Stimulated activated naive CD8-positive, alpha-beta T cell treated with anti-CD3 and anti-CD28 coated beads, Interleukin-15, amount 100 ng/mL, for 72 hours (primary cell): ENCODE measurements around the gene CARS1.

Experiments
- ATAC-seq: fragments of 150-1000 bp; cut with Tn5 transposase; 2 replicates; pipeline ENCODE4 v1.10.0; 2021; ENCODE audit warnings: mild to moderate bottlenecking, moderate library complexity
- DNase-seq, 2 donors: peaks; one replicate each; pipeline ENCODE4 v3.0.0; 2021 to 2022
- H3K27ac Mint-ChIP-seq, 2 donors: one replicate each; pipeline ENCODE4 v1.8.0; 2022; ENCODE audit warnings: mild to moderate bottlenecking in 2 of 2, mixed read lengths in 2 of 2, moderate library complexity in 2 of 2
- H3K27me3 Mint-ChIP-seq: one replicate; pipeline ENCODE4 v1.8.0; 2022; ENCODE audit warnings: mixed read lengths
- H3K4me1 Mint-ChIP-seq: one replicate; pipeline ENCODE4 v1.8.0; 2022; ENCODE audit warnings: mild to moderate bottlenecking, mixed read lengths
- H3K4me3 Mint-ChIP-seq, 2 donors: one replicate each; pipeline ENCODE4 v1.8.0; 2022; ENCODE audit warnings: mild to moderate bottlenecking in 2 of 2, mixed read lengths in 2 of 2, moderate library complexity in 1 of 2
- H3K9me3 Mint-ChIP-seq, 2 donors: one replicate each; pipeline ENCODE4 v1.8.0; 2022; ENCODE audit warnings: mixed read lengths in 2 of 2

CARS1 gene

GRCh38 chr11:3014057-3014938, 42.9 kb downstream of the CARS1 start:
- Mint-ChIP-seq H3K27me3 (no peaks in the 10 kb centered on the region), H3K27ac (peak overlapping the region; percentile 76 to 98), H3K4me1 (peaks cover 100% of the 10 kb centered on the region), H3K9me3 (no peaks in the 10 kb centered on the region), H3K4me3 (peak overlapping the region; percentile 35 to 57)
- peak; percentile 93 for ATAC-seq
- peak; percentile 86 for DNase-seq

GRCh38 chr11:3011891-3012885, 45.0 kb downstream of the CARS1 start:
- Mint-ChIP-seq H3K4me3 (no peak overlapping the region), H3K9me3 (no peaks in the 10 kb centered on the region), H3K27ac (peak overlapping the region in 1 of 2 donors; percentile 91), H3K27me3 (no peaks in the 10 kb centered on the region), H3K4me1 (peaks cover 100% of the 10 kb centered on the region)
- ATAC-seq, result no peak
- no peak for DNase-seq

- Mint-ChIP-seq H3K9me3 (no peaks in the 10 kb centered on the region), H3K27ac (peak overlapping the region; percentile 69 to 95), H3K27me3 (no peaks in the 10 kb centered on the region), H3K4me1 (peaks cover 100% of the 10 kb centered on the region), H3K4me3 (peak overlapping the region in 1 of 2 donors; percentile 61)
- ATAC-seq (no peak), DNase-seq (no peak)
These were observed 46.5 kb downstream of the CARS1 start for GRCh38 chr11:3010521-3011275.

- DNase-seq (no peak), ATAC-seq (no peak)
- H3K4me3 Mint-ChIP-seq, result no peak overlapping the region
- H3K27me3 Mint-ChIP-seq, result no peaks in the 10 kb centered on the region
- H3K27ac Mint-ChIP-seq, result peak overlapping the region; percentile 89 to 92
- no peaks in the 10 kb centered on the region for H3K9me3 Mint-ChIP-seq
- peaks cover 100% of the 10 kb centered on the region for H3K4me1 Mint-ChIP-seq
These were observed 47.2 kb downstream of the CARS1 start for GRCh38 chr11:3010004-3010403.

GRCh38 chr11:3009481-3009880, 47.7 kb downstream of the CARS1 start:
- H3K9me3 Mint-ChIP-seq, result no peaks in the 10 kb centered on the region
- DNase-seq, result no peak
- H3K4me1 Mint-ChIP-seq, result peaks cover 97% of the 10 kb centered on the region
- peak overlapping the region; percentile 89 to 92 for H3K27ac Mint-ChIP-seq
- no peaks in the 10 kb centered on the region for H3K27me3 Mint-ChIP-seq
- ATAC-seq, result no peak
- no peak overlapping the region for H3K4me3 Mint-ChIP-seq

- Mint-ChIP-seq H3K27me3 (no peaks in the 10 kb centered on the region), H3K4me3 (peak overlapping the region in 1 of 2 donors; percentile 31), H3K4me1 (peaks cover 97% of the 10 kb centered on the region), H3K9me3 (no peaks in the 10 kb centered on the region), H3K27ac (peak overlapping the region; percentile 59 to 82)
- ATAC-seq (no peak), DNase-seq (no peak)
These were observed 48.4 kb downstream of the CARS1 start for GRCh38 chr11:3008746-3009336.

- ATAC-seq, result peak; percentile 13
These were observed 49.7 kb downstream of the CARS1 start for GRCh38 chr11:3007404-3008010.

GRCh38 chr11:3006505-3007260, 50.5 kb downstream of the CARS1 start:
- peak overlapping the region in 1 of 2 donors; percentile 91 for H3K27ac Mint-ChIP-seq
- H3K4me3 Mint-ChIP-seq, result peak overlapping the region in 1 of 2 donors; percentile 84
- peak; percentile 64 for ATAC-seq
- H3K4me1 Mint-ChIP-seq, result peaks cover 89% of the 10 kb centered on the region
- H3K27me3 Mint-ChIP-seq, result no peaks in the 10 kb centered on the region
- DNase-seq, result peak in 1 of 2 donors; percentile 57
- no peaks in the 10 kb centered on the region for H3K9me3 Mint-ChIP-seq

More at GRCh38 chr11:3007404-3008010, 49.7 kb downstream of the CARS1 start:
- H3K4me1 Mint-ChIP-seq, result peaks cover 96% of the 10 kb centered on the region
- no peak for DNase-seq
- no peaks in the 10 kb centered on the region for H3K27me3 Mint-ChIP-seq
- H3K9me3 Mint-ChIP-seq, result no peaks in the 10 kb centered on the region
- peak overlapping the region in 1 of 2 donors; percentile 84 for H3K4me3 Mint-ChIP-seq
- peak overlapping the region in 1 of 2 donors; percentile 82 for H3K27ac Mint-ChIP-seq

- no peak overlapping the region for H3K4me3 Mint-ChIP-seq
- H3K4me1 Mint-ChIP-seq, result peaks cover 76% of the 10 kb centered on the region
- no peaks in the 10 kb centered on the region for H3K9me3 Mint-ChIP-seq
- ATAC-seq, result no peak
- no peaks in the 10 kb centered on the region for H3K27me3 Mint-ChIP-seq
- H3K27ac Mint-ChIP-seq, result peak overlapping the region in 1 of 2 donors; percentile 58
- DNase-seq, result no peak
These were observed 52.7 kb downstream of the CARS1 start for GRCh38 chr11:3004481-3004880.

GRCh38 chr11:3003396-3004231, 53.6 kb downstream of the CARS1 start:
- Mint-ChIP-seq H3K4me3 (no peak overlapping the region), H3K4me1 (peaks cover 75% of the 10 kb centered on the region)
- no peak for DNase-seq

GRCh38 chr11:3002871-3003270, 54.4 kb downstream of the CARS1 start:
- peaks cover 71% of the 10 kb centered on the region for H3K4me1 Mint-ChIP-seq
- ATAC-seq (no peak), DNase-seq (no peak)
- H3K27ac Mint-ChIP-seq, result peak overlapping the region in 1 of 2 donors; percentile 60
- no peaks in the 10 kb centered on the region for H3K9me3 Mint-ChIP-seq
- no peaks in the 10 kb centered on the region for H3K27me3 Mint-ChIP-seq
- H3K4me3 Mint-ChIP-seq, result no peak overlapping the region

More at GRCh38 chr11:3003396-3004231, 53.6 kb downstream of the CARS1 start:
- ATAC-seq, result no peak
- Mint-ChIP-seq H3K9me3 (no peaks in the 10 kb centered on the region), H3K27me3 (no peaks in the 10 kb centered on the region), H3K27ac (peak overlapping the region in 1 of 2 donors; percentile 60)

- Mint-ChIP-seq H3K27me3 (no peaks in the 10 kb centered on the region), H3K4me1 (peaks cover 66% of the 10 kb centered on the region), H3K27ac (peak overlapping the region in 1 of 2 donors; percentile 60), H3K4me3 (no peak overlapping the region), H3K9me3 (no peaks in the 10 kb centered on the region)
- no peak for DNase-seq
- no peak for ATAC-seq
These were observed 54.8 kb downstream of the CARS1 start for GRCh38 chr11:3002351-3002861.

- Mint-ChIP-seq H3K4me3 (no peak overlapping the region), H3K4me1 (peaks cover 57% of the 10 kb centered on the region)
These were observed 55.7 kb downstream of the CARS1 start for GRCh38 chr11:3001496-3001895.

More at GRCh38 chr11:3001496-3001895, 55.7 kb downstream of the CARS1 start:
- Mint-ChIP-seq H3K9me3 (no peaks in the 10 kb centered on the region), H3K27ac (peak overlapping the region; percentile 72 to 92), H3K27me3 (no peaks in the 10 kb centered on the region)
- ATAC-seq, result no peak
- DNase-seq, result no peak
